CD4-positive, alpha-beta memory T cell (primary cell): ENCODE results near the gene VASN. TPM values are rescaled to one million over a fixed set of nuclear protein-coding genes. Genes with fewer than 3 reads are reported as not detected.

ENCODE experiments used
- CTCF ChIA-PET: fragments of 350-600 bp; sonication (Branson Sonifier 250); formaldehyde crosslinking; loops from one replicate; lab custom pipeline; 2021; ENCODE audit warnings: inconsistent platforms; ENCODE audit not compliant: partially characterized antibody; lab: Charles Lee
- POLR2A ChIA-PET: fragments of 350-600 bp; sonication (Branson Sonifier 250); formaldehyde crosslinking; loops from one replicate; lab custom pipeline; 2021; ENCODE audit not compliant: partially characterized antibody; lab: Charles Lee
- DNase-seq, 5 donors: peaks; one replicate each; pipeline versions ENCODE4 v3.0.0 to v3.0.0-alpha.2; 2020 to 2022; ENCODE audit warnings: mixed read lengths in 1 of 5
- H3K27ac ChIP-seq: one replicate; pipeline ENCODE4 v1.7.0; 2013; ENCODE audit warnings: low read depth, low read length
- H3K27me3 ChIP-seq: 2 replicates; pipeline ENCODE4 v1.7.0; 2013; ENCODE audit warnings: mild to moderate bottlenecking, low read length, moderate library complexity; ENCODE audit not compliant: insufficient read depth
- H3K36me3 ChIP-seq: 2 replicates; pipeline ENCODE4 v1.7.0; 2013; ENCODE audit warnings: mild to moderate bottlenecking, low read length, moderate library complexity; ENCODE audit not compliant: insufficient read depth
- H3K4me1 ChIP-seq: 2 replicates; pipeline ENCODE4 v1.7.0; 2013; ENCODE audit warnings: mild to moderate bottlenecking, low read length, moderate library complexity; ENCODE audit not compliant: insufficient read depth
- H3K4me3 ChIP-seq, 2 donors: one replicate each; pipeline ENCODE4 v1.7.0; 2013; ENCODE audit warnings: low read length in 2 of 2, mild to moderate bottlenecking in 1 of 2
- H3K9me3 ChIP-seq, 2 donors: one replicate each; pipeline ENCODE4 v1.7.0; 2013; ENCODE audit warnings: low read length in 2 of 2, control low read depth in 1 of 2; ENCODE audit not compliant: control insufficient read depth in 1 of 2
- H3K27ac Mint-ChIP-seq, 7 donors: one replicate each; pipeline ENCODE4 v1.8.0; 2020 to 2021; ENCODE audit warnings: mixed read lengths in 7 of 7, mild to moderate bottlenecking in 6 of 7, inconsistent platforms in 3 of 7, moderate library complexity in 3 of 7
- H3K27me3 Mint-ChIP-seq, 2 donors: one replicate each; pipeline ENCODE4 v1.8.0; 2020 to 2021; ENCODE audit warnings: mixed read lengths in 2 of 2
- H3K36me3 Mint-ChIP-seq, 2 donors: one replicate each; pipeline ENCODE4 v1.8.0; 2020 to 2021; ENCODE audit warnings: mixed read lengths in 2 of 2, inconsistent platforms in 1 of 2, mild to moderate bottlenecking in 1 of 2
- H3K4me1 Mint-ChIP-seq, 4 donors: one replicate each; pipeline ENCODE4 v1.8.0; 2020 to 2021; ENCODE audit warnings: mixed read lengths in 4 of 4, mild to moderate bottlenecking in 1 of 4
- H3K4me3 Mint-ChIP-seq, 8 donors: one replicate each; pipeline ENCODE4 v1.8.0; 2020 to 2021; ENCODE audit warnings: mixed read lengths in 8 of 8, mild to moderate bottlenecking in 7 of 8, moderate library complexity in 6 of 8, inconsistent platforms in 3 of 8
- H3K9me3 Mint-ChIP-seq, 8 donors: one replicate each; pipeline ENCODE4 v1.8.0; 2020 to 2021; ENCODE audit warnings: mixed read lengths in 8 of 8, mild to moderate bottlenecking in 5 of 8, inconsistent platforms in 3 of 8, moderate library complexity in 1 of 8
- intact Hi-C: fragments of 100-400 bp; cut with micrococcal nuclease; formaldehyde crosslinking; loops from one replicate; pipeline ENCODE4 v1.15.1; 2023
- polyA plus RNA-seq, 2 donors: library from polyadenylated mRNA; unstranded; fragments of 300-500 nt; fragmentation: Illumina TruSeq; gene quantifications; one replicate each; pipeline ENCODE4 v1.2.3, GENCODE V29; 2021
- total RNA-seq, 2 experiments: library from RNA; stranded (reverse); gene quantifications; one replicate each; pipeline ENCODE4 v1.2.3, GENCODE V29; 2021

The VASN gene
- total and polyA plus RNA-seq, 4 experiments from 2014 or later, result 0.11 to 0.29 (median 0.16) TPM; not detected in 1

GRCh38 chr16:4347765-4348509 is 23.7 kb upstream of the VASN start:
- ChIA-PET POLR2A (no interaction called here), CTCF (no interaction called here)
- Histone ChIP-seq H3K9me3 (no peaks in the 10 kb centered on the region), H3K27me3 (no peaks in the 10 kb centered on the region), H3K4me1 (peaks cover 27% of the 10 kb centered on the region), H3K4me3 (no peak overlapping the region), H3K36me3 (no peaks in the 10 kb centered on the region), H3K27ac (no peak overlapping the region)
- no peaks in the 10 kb centered on the region for H3K27me3 Mint-ChIP-seq
- intact Hi-C loops, result no loop called here
- peak overlapping the region in 1 of 8 donors; percentile 9 for H3K4me3 Mint-ChIP-seq
- H3K27ac Mint-ChIP-seq, result peak overlapping the region in 5 of 7 donors; percentile 17 to 88 (median 69)
- DNase-seq, result no peak
- H3K36me3 Mint-ChIP-seq, result peaks cover 3 to 22% of the 10 kb centered on the region in 2 donors
- peaks cover 0 to 2% (median 0%) of the 10 kb centered on the region in 8 donors for H3K9me3 Mint-ChIP-seq
- peaks cover 17 to 51% (median 31%) of the 10 kb centered on the region in 4 donors for H3K4me1 Mint-ChIP-seq

- Mint-ChIP-seq H3K27ac (peak overlapping the region in 1 of 7 donors; percentile 93), H3K4me3 (peak overlapping the region in 1 of 8 donors; percentile 35), H3K36me3 (peaks cover 6 to 31% of the 10 kb centered on the region in 2 donors), H3K9me3 (peaks cover 0 to 4% (median 0%) of the 10 kb centered on the region in 8 donors), H3K27me3 (no peaks in the 10 kb centered on the region), H3K4me1 (peaks cover 17 to 52% (median 28%) of the 10 kb centered on the region in 4 donors)
- ChIA-PET CTCF (interaction anchor here (0.6 to 1.6 kb wide), 4 partner anchors 10 to 97 kb away, joined by 3 to 7 read pairs (median 5); no protein-coding TSS in a partner anchor), POLR2A (interaction anchor here (1.8 to 4.1 kb wide), 4 partner anchors 8 to 77 kb away, joined by 5 to 20 read pairs (median 10); partner anchors contain the start of genes CORO7 and TFAP4)
- no peaks in the 10 kb centered on the region for H3K27me3 ChIP-seq
- no peaks in the 10 kb centered on the region for H3K9me3 ChIP-seq
- intact Hi-C loops, result no loop called here
- no peak overlapping the region for H3K4me3 ChIP-seq
- H3K4me1 ChIP-seq, result peaks cover 27% of the 10 kb centered on the region
- H3K27ac ChIP-seq, result no peak overlapping the region
- peaks cover 3% of the 10 kb centered on the region for H3K36me3 ChIP-seq
- no peak for DNase-seq
Observed at GRCh38 chr16:4349332-4349731, 22.3 kb upstream of the VASN start.

GRCh38 chr16:4350365-4350786 is 21.3 kb upstream of the VASN start:
- Mint-ChIP-seq H3K36me3 (peaks cover 7 to 32% of the 10 kb centered on the region in 2 donors), H3K4me1 (peaks cover 16 to 45% (median 26%) of the 10 kb centered on the region in 4 donors), H3K27ac (peak overlapping the region; percentile 86 to 97 (median 93)), H3K4me3 (peak overlapping the region; percentile 91 to 95 (median 94)), H3K27me3 (no peaks in the 10 kb centered on the region), H3K9me3 (peaks cover 0 to 4% (median 0%) of the 10 kb centered on the region in 8 donors)
- H3K27me3 ChIP-seq, result no peaks in the 10 kb centered on the region
- H3K4me1 ChIP-seq, result peaks cover 27% of the 10 kb centered on the region
- DNase-seq, result no peak
- H3K4me3 ChIP-seq, result peak overlapping the region; percentile 73 to 92
- ChIA-PET POLR2A (interaction anchor here (0.7 to 4.1 kb wide), 13 partner anchors 9 to 156 kb away, joined by 3 to 20 read pairs (median 3); partner anchors contain the start of genes CORO7, HMOX2 and TFAP4), CTCF (interaction anchor here (0.8 to 2.2 kb wide), 6 partner anchors 9 to 61 kb away, joined by 3 to 10 read pairs (median 4); no protein-coding TSS in a partner anchor)
- H3K27ac ChIP-seq, result peak overlapping the region; percentile 79
- intact Hi-C loops, result loop anchor here (2.0 to 5.0 kb wide), 3 partner anchors 78 to 607 kb away; partner anchors contain the start of genes SEC14L5 and TFAP4
- no peaks in the 10 kb centered on the region for H3K9me3 ChIP-seq
- H3K36me3 ChIP-seq, result peaks cover 11% of the 10 kb centered on the region

- peaks cover 0 to 4% (median 0%) of the 10 kb centered on the region in 8 donors for H3K9me3 Mint-ChIP-seq
- Histone ChIP-seq H3K27ac (peak within 1 kb of the TSS; percentile 79), H3K4me3 (peak within 1 kb of the TSS; percentile 73 to 92), H3K4me1 (peaks cover 27% of the 10 kb centered on the region), H3K9me3 (no peaks in the 10 kb centered on the region), H3K27me3 (no peaks in the 10 kb centered on the region), H3K36me3 (peaks cover 11% of the 10 kb centered on the region)
- peak; percentile 95 to 99 (median 97) for DNase-seq
- intact Hi-C loops, result loop anchor here (1.0 to 5.0 kb wide), 7 partner anchors 44 to 606 kb away; partner anchors contain the start of genes DNAJA3, NUDT16L1, SEC14L5 and TFAP4
- H3K27me3 Mint-ChIP-seq, result no peaks in the 10 kb centered on the region
- CTCF ChIA-PET, result interaction anchor here (0.8 to 2.2 kb wide), 3 partner anchors 8 to 62 kb away, joined by 3 to 10 read pairs (median 7); no protein-coding TSS in a partner anchor
- H3K27ac Mint-ChIP-seq, result peak within 1 kb of the TSS; percentile 92 to 97 (median 94)
- H3K4me3 Mint-ChIP-seq, result peak within 1 kb of the TSS; percentile 91 to 97 (median 94)
- peaks cover 16 to 43% (median 24%) of the 10 kb centered on the region in 4 donors for H3K4me1 Mint-ChIP-seq
- peaks cover 7 to 32% of the 10 kb centered on the region in 2 donors for H3K36me3 Mint-ChIP-seq
- POLR2A ChIA-PET, result interaction anchor here (0.7 to 4.1 kb wide), 14 partner anchors 10 to 125 kb away, joined by 3 to 20 read pairs (median 3); partner anchors contain the start of genes CORO7, HMOX2 and TFAP4
Observed at GRCh38 chr16:4350787-4351659, 20.6 kb upstream of the VASN start, which contains the start of gene PAM16. PAM16 (minus strand) TSS chr16:4351321; CDS start chr16:4351234, 87 bp downstream.

GRCh38 chr16:4351880-4352279 is 19.8 kb upstream of the VASN start:
- intact Hi-C loops, result loop anchor here (1.0 to 5.0 kb wide), 7 partner anchors 45 to 605 kb away; partner anchors contain the start of genes DNAJA3, NUDT16L1, SEC14L5 and TFAP4
- peak overlapping the region; percentile 79 for H3K27ac ChIP-seq
- H3K36me3 Mint-ChIP-seq, result peaks cover 7 to 34% of the 10 kb centered on the region in 2 donors

GRCh38 chr16:4352843-4353242 is 18.8 kb upstream of the VASN start:
- CTCF ChIA-PET, result interaction anchor here (1.7 kb wide), 1 partner anchor 44 kb away, joined by 3 read pairs; no protein-coding TSS in a partner anchor
- peaks cover 0 to 4% (median 0%) of the 10 kb centered on the region in 8 donors for H3K9me3 Mint-ChIP-seq

More at GRCh38 chr16:4351880-4352279, 19.8 kb upstream of the VASN start:
- H3K4me1 ChIP-seq, result peaks cover 27% of the 10 kb centered on the region
- H3K36me3 ChIP-seq, result peaks cover 13% of the 10 kb centered on the region
- no peak overlapping the region for H3K4me3 ChIP-seq
- Mint-ChIP-seq H3K9me3 (peaks cover 0 to 4% (median 0%) of the 10 kb centered on the region in 8 donors), H3K27ac (peak overlapping the region; percentile 90 to 97 (median 94)), H3K4me1 (peaks cover 16 to 39% (median 22%) of the 10 kb centered on the region in 4 donors), H3K4me3 (peak overlapping the region in 5 of 8 donors; percentile 93 to 97 (median 94)), H3K27me3 (no peaks in the 10 kb centered on the region)
- no peaks in the 10 kb centered on the region for H3K9me3 ChIP-seq
- CTCF ChIA-PET, result interaction anchor here (0.6 to 2.2 kb wide), 3 partner anchors 14 to 51 kb away, joined by 3 to 10 read pairs (median 3); no protein-coding TSS in a partner anchor
- H3K27me3 ChIP-seq, result no peaks in the 10 kb centered on the region
- POLR2A ChIA-PET, result interaction anchor here (0.6 to 4.1 kb wide), 5 partner anchors 23 to 229 kb away, joined by 3 to 20 read pairs (median 4); partner anchors contain the start of genes CORO7 and TFAP4
- DNase-seq, result peak in 1 of 5 donors; percentile 54

More at GRCh38 chr16:4352843-4353242, 18.8 kb upstream of the VASN start:
- peaks cover 7 to 43% of the 10 kb centered on the region in 2 donors for H3K36me3 Mint-ChIP-seq
- Histone ChIP-seq H3K27ac (no peak overlapping the region), H3K27me3 (no peaks in the 10 kb centered on the region), H3K9me3 (no peaks in the 10 kb centered on the region), H3K4me1 (peaks cover 27% of the 10 kb centered on the region), H3K4me3 (no peak overlapping the region), H3K36me3 (peaks cover 19% of the 10 kb centered on the region)
- H3K27ac Mint-ChIP-seq, result peak overlapping the region in 1 of 7 donors; percentile 93
- POLR2A ChIA-PET, result interaction anchor here (4.1 kb wide), 1 partner anchor 80 kb away, joined by 20 read pairs; the partner anchor contains the start of gene TFAP4
- no peak for DNase-seq
- intact Hi-C loops, result loop anchor here (5.0 kb wide), 1 partner anchor 604 kb away; the partner anchor contains the start of gene SEC14L5
- H3K27me3 Mint-ChIP-seq, result no peaks in the 10 kb centered on the region
- H3K4me3 Mint-ChIP-seq, result no peak overlapping the region
- H3K4me1 Mint-ChIP-seq, result peaks cover 10 to 34% (median 16%) of the 10 kb centered on the region in 4 donors
